ENCODE results near the gene UBE2F.
A peak's percentile ranks its signal among the peaks of the same experiment; 100 is the strongest.

UBE2F gene

GRCh38 chr2:237966565-237967462, at the start of gene UBE2F:
Gene UBE2F (plus strand): TSS chr2:237967014. CDS start chr2:237973108, 6,094 bp downstream.
- peak; percentile 91 to 92 for DNase-seq (ENCODE audit: extremely low read depth in 1 of 2, low read depth in 1 of 2)

- DNase-seq (ENCODE audit: extremely low read depth in 1 of 2, low read depth in 1 of 2), result no peak
Observed at GRCh38 chr2:237917696-237918374, 49.0 kb upstream of the UBE2F start.

- no peak for DNase-seq (ENCODE audit: extremely low read depth in 1 of 2, low read depth in 1 of 2)
Observed at GRCh38 chr2:237919593-237919992, 47.2 kb upstream of the UBE2F start.

- no peak for DNase-seq (ENCODE audit: extremely low read depth in 1 of 2, low read depth in 1 of 2)
Observed at GRCh38 chr2:237920673-237921072, 46.1 kb upstream of the UBE2F start.

GRCh38 chr2:237921967-237922492, 44.8 kb upstream of the UBE2F start:
- no peak for DNase-seq (ENCODE audit: extremely low read depth in 1 of 2, low read depth in 1 of 2)

- no peak for DNase-seq (ENCODE audit: extremely low read depth in 1 of 2, low read depth in 1 of 2)
Observed at GRCh38 chr2:237922641-237923361, 44.0 kb upstream of the UBE2F start.

GRCh38 chr2:237923481-237924163, 43.2 kb upstream of the UBE2F start:
- peak; percentile 32 to 71 for DNase-seq (ENCODE audit: extremely low read depth in 1 of 2, low read depth in 1 of 2)

GRCh38 chr2:237924164-237924534, 42.7 kb upstream of the UBE2F start:
- DNase-seq (ENCODE audit: extremely low read depth in 1 of 2, low read depth in 1 of 2), result no peak

- no peak for DNase-seq (ENCODE audit: extremely low read depth in 1 of 2, low read depth in 1 of 2)
Observed at GRCh38 chr2:237927135-237927534, 39.7 kb upstream of the UBE2F start.

GRCh38 chr2:237927986-237928385, 38.8 kb upstream of the UBE2F start:
- DNase-seq (ENCODE audit: extremely low read depth in 1 of 2, low read depth in 1 of 2), result no peak

GRCh38 chr2:237929979-237930378, 36.8 kb upstream of the UBE2F start:
- no peak for DNase-seq (ENCODE audit: extremely low read depth in 1 of 2, low read depth in 1 of 2)

- no peak for DNase-seq (ENCODE audit: extremely low read depth in 1 of 2, low read depth in 1 of 2)
Observed at GRCh38 chr2:237931205-237931721, 35.6 kb upstream of the UBE2F start.

- DNase-seq (ENCODE audit: extremely low read depth in 1 of 2, low read depth in 1 of 2), result no peak
Observed at GRCh38 chr2:237932731-237933131, 34.1 kb upstream of the UBE2F start.

GRCh38 chr2:237934186-237934585, 32.6 kb upstream of the UBE2F start:
- DNase-seq (ENCODE audit: extremely low read depth in 1 of 2, low read depth in 1 of 2), result no peak

- no peak for DNase-seq (ENCODE audit: extremely low read depth in 1 of 2, low read depth in 1 of 2)
Observed at GRCh38 chr2:237935740-237936452, 30.9 kb upstream of the UBE2F start.

GRCh38 chr2:237939251-237939650, 27.6 kb upstream of the UBE2F start:
- DNase-seq (ENCODE audit: extremely low read depth in 1 of 2, low read depth in 1 of 2), result no peak

GRCh38 chr2:237940828-237941227, 26.0 kb upstream of the UBE2F start:
- no peak for DNase-seq (ENCODE audit: extremely low read depth in 1 of 2, low read depth in 1 of 2)

GRCh38 chr2:237941239-237941638, 25.6 kb upstream of the UBE2F start:
- no peak for DNase-seq (ENCODE audit: extremely low read depth in 1 of 2, low read depth in 1 of 2)

GRCh38 chr2:237942513-237942899, 24.3 kb upstream of the UBE2F start:
- DNase-seq (ENCODE audit: extremely low read depth in 1 of 2, low read depth in 1 of 2), result no peak

Measured in activated CD8-positive, alpha-beta memory T cell treated with anti-CD3 and anti-CD28 coated beads for 1 hour (primary cell).